NCI-H446 (cell line): ENCODE data around the gene CXorf49.
"Not testable (repeated sequence)": the region's sequence is repeated elsewhere in the genome, so short reads cannot be mapped to it uniquely, and the experiment has no call there.

Experiments
- DNase-seq, 2 experiments: peaks; one replicate each; lab custom pipeline; 2025; lab: John Stamatoyannopoulos, UW

CXorf49 gene

GRCh38 chrX:71671938-71672337 is 46.1 kb downstream of the CXorf49 start:
- DNase-seq: no peak

DNA sequence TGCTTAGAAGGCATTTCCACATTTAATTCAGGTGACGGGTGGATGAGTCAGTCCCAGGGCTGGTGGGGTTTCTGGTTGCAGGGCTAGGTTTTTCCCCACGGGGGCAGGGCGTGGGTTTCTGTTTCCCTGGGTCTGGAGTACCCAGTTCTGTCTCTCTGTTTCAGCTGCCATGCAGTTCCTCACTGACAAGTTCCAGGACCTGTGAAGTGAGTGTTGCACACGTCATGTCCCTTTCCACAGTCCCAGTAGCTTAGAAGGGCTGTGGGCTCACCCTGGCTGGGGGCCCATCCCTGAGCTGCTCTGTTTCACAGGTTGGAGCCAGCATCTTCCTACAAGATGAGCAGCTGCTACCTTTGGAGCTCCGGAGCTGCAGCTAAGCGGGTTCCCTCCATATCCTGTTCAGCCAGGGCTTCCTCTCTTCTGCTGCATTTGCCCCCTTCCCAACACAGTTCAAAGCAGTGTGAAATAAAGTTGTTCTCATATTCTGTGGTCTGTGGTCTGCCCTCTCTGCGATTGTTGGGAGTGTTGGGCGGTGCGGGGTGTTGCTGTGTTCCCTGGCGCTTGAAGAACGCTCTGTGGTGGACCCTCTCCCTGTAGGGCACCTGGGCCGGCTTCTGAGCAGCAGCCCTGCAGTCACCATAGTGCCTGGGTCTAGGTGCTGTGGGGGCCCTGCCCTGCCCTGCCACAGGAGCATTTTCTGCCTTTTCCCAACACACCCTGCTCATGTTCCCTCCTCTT is 46.9 kb downstream of the CXorf49 start:
- no peak for DNase-seq

DNA sequence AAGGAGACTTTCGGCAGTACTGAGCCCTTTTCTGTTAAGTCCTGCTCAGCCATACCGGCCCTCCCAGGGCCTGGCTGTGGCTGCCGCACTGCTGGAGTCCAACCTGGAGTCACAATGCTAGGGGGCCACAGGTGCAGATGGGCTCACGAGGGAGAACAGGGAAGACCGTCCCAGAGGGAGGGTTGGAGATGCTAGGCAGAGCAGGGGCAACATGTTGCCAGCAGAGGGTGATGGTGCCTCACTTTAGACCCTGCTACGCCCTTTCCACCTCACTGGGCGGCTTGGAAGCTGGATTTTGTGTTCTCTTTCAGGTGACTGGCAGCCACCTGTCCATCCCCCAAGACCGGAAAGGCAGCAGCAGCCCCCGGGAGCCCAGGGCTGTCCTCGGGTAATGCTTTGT is 48.1 kb downstream of the CXorf49 start:
- not testable (repeated sequence) for DNase-seq

DNA sequence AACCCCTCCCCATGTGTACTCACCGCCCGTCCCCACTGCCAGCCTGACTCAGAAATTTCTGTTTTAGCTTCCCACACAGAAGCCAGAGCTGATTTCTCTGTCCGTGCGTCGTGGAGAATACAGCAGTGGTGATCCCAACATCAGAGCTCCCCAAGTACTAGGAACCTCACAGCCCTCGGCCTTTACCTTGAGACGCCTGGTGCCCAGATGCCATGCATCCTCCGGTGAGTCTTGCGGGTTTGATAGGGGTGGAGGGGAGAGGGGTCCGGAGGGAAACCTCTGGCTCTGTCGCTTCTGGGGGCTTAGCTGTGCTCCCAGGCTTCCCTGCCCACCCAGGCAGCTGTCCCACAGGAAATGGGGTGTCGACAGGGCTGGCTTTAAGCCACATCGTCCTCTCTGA is 48.6 kb downstream of the CXorf49 start:
- no peak for DNase-seq

GRCh38 chrX:71668248-71668595 is 49.9 kb downstream of the CXorf49 start:
- DNase-seq: no peak

DNA sequence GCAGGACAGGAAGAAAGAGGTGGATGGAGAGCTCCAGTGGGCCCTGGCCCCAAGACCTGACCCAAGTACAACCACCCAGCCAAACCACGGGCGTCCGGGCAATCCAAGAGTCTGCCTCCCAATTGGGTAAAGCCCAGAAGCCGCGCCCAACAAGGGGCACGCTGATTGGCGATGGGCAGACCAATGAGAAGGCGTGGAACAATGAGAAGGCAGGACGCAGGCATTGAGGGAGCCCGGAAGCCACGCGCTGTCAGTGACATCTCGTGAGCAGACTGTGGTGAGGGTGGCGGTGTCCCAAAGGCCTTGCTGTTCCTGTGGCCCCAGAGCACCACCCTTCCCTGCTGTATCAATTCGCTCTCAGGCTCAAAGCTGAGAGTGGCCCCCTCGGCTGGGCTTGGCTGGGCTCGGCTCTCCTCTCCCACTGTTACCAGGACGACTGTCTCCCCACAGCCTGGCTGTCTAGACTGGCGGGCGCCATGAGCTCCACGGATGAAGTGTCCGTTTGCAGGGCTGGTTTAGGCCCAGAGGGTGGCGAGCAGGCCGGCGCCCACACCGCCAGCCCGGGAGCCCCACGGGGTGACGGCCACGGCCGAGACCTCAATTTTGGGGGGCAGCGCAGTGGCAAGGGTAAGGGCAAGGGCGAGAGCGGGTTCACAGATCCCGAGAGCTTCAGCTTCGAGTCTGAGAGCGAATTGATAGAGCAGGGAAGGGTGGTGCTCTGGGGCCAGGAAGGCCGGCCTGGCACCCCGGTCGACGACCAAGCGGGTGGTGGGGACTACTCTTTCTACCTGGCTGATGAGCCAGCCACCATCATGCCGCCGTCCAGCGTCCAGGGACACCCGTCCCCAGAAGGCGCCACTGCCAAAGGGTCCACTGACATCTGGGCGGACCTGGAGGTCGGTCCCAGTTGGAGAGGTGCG is 50.5 kb downstream of the CXorf49 start, which contains the start of gene LOC101059915:
LOC101059915 (plus strand) TSS at position 219 of the 920 bp plus-strand sequence.
- DNase-seq: peak; percentile 85 to 88

DNA sequence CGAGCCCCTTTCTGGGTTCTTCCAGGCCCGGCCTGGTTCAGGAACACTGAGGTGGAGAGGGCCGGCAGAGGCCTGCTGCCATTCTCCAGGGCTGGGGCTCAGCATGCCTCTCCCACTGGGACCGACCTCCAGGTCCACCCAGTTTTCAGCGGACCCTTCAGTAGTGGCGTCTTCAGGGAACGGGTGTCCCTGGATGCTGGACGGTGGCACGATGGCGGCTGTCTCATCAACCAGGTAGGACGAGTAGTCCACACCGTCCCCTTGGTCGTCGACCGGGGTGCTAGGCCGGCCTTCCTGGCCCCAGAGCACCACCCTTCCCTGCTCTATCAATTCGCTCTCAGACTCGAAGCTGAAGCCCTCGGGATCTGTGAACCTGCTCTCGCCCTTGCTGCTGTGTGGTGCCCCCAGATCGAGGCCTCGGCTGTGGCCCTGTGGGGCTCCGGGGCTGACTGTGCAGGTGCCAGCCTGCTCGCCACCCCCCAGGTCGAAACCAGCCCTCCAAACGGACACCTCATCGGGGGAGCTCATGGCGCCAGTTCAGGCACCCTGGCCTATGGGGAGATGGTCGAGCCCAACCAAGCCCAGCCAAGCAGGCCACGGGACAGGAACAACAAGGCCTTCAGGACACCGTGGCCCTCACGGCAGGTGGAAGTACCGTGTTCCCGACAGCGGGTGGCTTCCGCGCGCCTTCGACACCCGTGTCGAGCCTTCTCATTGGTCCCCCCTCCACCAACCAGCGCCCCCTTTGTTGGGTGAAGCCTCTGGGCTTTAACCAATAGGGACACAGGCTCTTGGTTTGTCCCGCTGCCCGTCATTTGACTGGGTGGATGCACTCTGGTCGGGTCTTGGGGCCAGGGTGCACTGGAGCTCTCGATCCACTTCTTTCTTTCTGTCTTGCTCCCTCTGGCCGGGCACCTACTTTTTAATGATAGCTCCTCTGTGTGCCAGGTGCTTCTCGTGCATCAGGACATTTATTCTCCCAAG is 51.6 kb downstream of the CXorf49 start:
- peak; percentile 68 to 90 for DNase-seq

DNA sequence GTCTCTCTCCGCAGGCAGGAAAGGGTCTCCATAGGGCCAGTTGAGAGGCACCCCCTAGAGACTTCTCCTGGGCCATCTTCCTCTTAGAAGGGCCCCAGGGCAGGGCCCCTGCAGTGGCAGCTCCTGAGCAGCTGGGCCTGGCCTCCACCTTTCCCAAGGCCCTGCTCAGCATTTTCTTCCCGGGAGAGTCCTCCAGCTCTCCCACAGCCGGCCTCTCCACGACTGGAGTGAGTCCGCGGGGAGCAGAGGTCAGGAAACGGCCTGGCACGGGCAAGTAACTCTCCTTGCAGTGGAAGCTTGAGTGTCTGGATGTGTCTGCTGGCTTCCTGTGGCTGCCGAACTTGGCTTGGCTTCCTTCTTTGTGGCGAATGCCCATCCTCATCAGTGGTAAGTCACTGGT is 52.3 kb downstream of the CXorf49 start:
- DNase-seq: no peak

DNA sequence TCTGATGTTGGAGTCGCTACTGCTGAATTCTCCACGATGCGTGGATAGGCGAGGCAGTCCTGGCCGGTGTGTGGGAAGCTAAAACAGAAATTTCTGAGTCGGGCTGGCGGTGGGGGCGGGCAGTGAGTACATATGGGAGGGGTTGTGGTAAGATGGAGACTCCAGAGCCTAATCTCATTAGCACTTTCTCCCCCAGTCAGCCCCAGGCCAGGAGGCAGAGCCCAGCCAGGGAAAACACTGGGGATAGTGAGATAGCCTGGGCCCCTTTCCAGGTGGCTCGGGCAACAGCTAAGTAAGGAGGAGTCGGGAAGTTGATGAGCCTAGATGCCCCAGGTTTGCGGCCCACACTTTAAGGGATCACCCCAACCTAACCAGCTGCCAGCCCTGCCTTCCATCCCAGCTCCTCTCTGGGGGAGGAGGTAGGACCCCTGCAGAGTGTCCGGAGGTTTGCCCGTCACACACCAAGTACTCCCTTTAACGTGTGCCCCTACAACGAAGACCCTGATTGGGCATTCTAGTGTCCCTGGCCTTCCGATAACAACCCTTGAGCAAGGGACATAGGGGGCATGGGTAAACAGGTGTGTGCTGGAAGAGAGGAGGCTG is 53.1 kb downstream of the CXorf49 start:
- no peak for DNase-seq
